ENCODE data around the gene SOCS3.
A peak's percentile ranks its signal among the peaks of the same experiment; 100 is the strongest.

Gene SOCS3

DNA sequence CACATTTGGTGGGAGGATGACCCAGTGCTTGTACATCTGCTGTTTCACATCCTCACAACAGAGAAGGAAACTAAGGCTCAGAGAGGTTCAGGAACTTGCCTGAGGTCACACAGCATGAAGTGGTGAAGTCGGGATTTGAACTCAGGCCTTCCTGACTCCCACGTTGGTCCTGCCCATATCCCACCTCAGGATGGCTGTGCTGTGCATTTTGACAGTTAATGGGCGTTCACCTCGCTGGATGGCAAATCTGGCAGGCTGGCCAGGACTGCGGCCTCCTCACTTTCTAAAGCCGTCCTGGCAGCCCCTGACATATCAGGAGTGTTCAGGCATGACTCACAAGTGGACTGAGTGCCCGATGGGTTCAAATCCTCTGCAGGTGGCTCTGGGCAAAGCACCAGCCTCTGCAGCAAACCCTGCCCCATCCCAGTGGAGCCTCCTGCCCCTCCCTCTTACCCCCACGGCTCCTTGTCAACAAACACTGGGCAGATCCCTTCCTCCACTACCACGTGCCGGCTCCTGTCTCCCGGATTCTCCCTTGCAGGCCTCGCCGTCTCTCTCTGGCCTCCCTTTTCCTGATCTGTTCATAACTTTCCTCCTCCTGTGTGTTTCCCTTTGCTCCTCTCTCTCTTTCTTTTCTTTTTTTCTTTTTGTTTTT lies 29.2 kb downstream of the SOCS3 start:
- Histone ChIP-seq H3K27ac (ENCODE audit: extremely low read depth, low read depth, low read length) (no peak overlapping the region), H3K4me3 (ENCODE audit: low read depth, low read length) (no peak overlapping the region), H3K9me3 (ENCODE audit: control insufficient read depth, insufficient read depth, low read depth, low read length) (no peaks in the 10 kb centered on the region), H3K4me1 (ENCODE audit: control insufficient read depth, insufficient read depth, low read length) (peaks cover 4% of the 10 kb centered on the region; the same call in 1 of the 2 replicates), H3K36me3 (ENCODE audit: control insufficient read depth in 2 of 2, insufficient read depth in 1 of 2, low read length in 2 of 2) (no peaks in the 10 kb centered on the region)
- ChIA-PET POLR2A (no interaction called here), CTCF (no interaction called here)
- TF ChIP-seq ZNF785 (tag by site-specific recombination; IDR thresholded peaks at IDR 0.05) (no peak), ZNF624 (tag by site-specific recombination; IDR thresholded peaks at IDR 0.05) (no peak), ZNF169 (tag by site-specific recombination; IDR thresholded peaks at IDR 0.05) (no peak), GLIS1 (tag by site-specific recombination; IDR thresholded peaks at IDR 0.05) (peak; percentile 76), ZNF768 (tag by site-specific recombination; IDR thresholded peaks at IDR 0.05) (peak; percentile 95; the same call in 1 of the 2 replicates), PRDM1 (tag by site-specific recombination; IDR thresholded peaks at IDR 0.05) (peak; percentile 69), ZNF426 (tag by site-specific recombination; IDR thresholded peaks at IDR 0.05) (no peak), ZNF600 (tag by site-specific recombination; IDR thresholded peaks at IDR 0.05) (peak; percentile 58)
- TF ChIP-seq, protein P1, sequence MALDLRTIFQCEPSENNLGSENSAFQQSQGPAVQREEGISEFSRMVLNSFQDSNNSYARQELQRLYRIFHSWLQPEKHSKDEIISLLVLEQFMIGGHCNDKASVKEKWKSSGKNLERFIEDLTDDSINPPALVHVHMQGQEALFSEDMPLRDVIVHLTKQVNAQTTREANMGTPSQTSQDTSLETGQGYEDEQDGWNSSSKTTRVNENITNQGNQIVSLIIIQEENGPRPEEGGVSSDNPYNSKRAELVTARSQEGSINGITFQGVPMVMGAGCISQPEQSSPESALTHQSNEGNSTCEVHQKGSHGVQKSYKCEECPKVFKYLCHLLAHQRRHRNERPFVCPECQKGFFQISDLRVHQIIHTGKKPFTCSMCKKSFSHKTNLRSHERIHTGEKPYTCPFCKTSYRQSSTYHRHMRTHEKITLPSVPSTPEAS (tag by site-specific recombination; IDR thresholded peaks at IDR 0.05) = no peak
- TF ChIP-seq, protein P2, sequence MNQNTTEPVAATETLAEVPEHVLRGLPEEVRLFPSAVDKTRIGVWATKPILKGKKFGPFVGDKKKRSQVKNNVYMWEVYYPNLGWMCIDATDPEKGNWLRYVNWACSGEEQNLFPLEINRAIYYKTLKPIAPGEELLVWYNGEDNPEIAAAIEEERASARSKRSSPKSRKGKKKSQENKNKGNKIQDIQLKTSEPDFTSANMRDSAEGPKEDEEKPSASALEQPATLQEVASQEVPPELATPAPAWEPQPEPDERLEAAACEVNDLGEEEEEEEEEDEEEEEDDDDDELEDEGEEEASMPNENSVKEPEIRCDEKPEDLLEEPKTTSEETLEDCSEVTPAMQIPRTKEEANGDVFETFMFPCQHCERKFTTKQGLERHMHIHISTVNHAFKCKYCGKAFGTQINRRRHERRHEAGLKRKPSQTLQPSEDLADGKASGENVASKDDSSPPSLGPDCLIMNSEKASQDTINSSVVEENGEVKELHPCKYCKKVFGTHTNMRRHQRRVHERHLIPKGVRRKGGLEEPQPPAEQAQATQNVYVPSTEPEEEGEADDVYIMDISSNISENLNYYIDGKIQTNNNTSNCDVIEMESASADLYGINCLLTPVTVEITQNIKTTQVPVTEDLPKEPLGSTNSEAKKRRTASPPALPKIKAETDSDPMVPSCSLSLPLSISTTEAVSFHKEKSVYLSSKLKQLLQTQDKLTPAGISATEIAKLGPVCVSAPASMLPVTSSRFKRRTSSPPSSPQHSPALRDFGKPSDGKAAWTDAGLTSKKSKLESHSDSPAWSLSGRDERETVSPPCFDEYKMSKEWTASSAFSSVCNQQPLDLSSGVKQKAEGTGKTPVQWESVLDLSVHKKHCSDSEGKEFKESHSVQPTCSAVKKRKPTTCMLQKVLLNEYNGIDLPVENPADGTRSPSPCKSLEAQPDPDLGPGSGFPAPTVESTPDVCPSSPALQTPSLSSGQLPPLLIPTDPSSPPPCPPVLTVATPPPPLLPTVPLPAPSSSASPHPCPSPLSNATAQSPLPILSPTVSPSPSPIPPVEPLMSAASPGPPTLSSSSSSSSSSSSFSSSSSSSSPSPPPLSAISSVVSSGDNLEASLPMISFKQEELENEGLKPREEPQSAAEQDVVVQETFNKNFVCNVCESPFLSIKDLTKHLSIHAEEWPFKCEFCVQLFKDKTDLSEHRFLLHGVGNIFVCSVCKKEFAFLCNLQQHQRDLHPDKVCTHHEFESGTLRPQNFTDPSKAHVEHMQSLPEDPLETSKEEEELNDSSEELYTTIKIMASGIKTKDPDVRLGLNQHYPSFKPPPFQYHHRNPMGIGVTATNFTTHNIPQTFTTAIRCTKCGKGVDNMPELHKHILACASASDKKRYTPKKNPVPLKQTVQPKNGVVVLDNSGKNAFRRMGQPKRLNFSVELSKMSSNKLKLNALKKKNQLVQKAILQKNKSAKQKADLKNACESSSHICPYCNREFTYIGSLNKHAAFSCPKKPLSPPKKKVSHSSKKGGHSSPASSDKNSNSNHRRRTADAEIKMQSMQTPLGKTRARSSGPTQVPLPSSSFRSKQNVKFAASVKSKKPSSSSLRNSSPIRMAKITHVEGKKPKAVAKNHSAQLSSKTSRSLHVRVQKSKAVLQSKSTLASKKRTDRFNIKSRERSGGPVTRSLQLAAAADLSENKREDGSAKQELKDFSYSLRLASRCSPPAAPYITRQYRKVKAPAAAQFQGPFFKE (tag by site-specific recombination; IDR thresholded peaks at IDR 0.05; ENCODE audit: borderline replicate concordance) = no peak
- TF ChIP-seq, protein P3, sequence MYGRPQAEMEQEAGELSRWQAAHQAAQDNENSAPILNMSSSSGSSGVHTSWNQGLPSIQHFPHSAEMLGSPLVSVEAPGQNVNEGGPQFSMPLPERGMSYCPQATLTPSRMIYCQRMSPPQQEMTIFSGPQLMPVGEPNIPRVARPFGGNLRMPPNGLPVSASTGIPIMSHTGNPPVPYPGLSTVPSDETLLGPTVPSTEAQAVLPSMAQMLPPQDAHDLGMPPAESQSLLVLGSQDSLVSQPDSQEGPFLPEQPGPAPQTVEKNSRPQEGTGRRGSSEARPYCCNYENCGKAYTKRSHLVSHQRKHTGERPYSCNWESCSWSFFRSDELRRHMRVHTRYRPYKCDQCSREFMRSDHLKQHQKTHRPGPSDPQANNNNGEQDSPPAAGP (tag by site-specific recombination; IDR thresholded peaks at IDR 0.05) = 0 out of 2 replicates have a peak, but pooled peaks have one; percentile 27

DNA sequence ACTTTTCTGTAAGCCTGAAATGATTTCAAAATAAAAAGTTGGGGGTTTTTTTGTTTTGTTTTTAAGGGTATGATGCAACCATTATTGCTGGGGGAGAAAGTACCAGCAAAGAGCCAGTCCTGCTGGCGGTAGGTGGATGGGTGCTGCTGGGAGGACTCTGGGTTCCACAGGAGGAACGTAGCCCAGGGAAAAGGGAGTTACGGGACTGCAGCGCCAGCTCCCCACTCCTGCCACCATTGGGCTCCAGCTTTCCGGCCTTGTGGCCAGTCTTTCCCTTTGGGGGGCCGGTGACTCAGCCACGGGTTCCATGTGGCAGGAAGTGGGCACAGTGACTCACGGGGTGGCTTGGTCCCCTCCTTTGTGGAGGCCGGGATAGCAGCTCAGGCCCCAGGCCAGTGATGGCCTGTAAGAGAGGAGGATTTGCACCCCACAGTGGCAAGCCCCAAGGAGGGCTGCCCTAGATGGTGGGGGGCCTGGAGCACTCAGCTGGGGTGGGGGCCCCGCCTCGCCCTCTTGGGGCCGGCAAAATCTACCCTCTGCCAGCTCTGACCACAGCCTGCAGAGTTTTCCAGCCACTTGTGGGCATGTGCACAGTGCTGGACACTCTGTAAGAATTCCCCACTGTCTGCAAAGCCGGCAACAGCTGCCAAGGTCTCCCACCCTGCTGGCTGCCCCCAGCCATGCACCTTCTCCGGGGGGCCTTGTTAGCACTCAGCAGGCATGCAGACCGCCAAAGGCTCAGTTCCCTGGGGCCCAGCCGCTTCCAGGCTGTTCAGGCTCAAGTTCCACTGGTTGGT lies 30.4 kb downstream of the SOCS3 start:
- ChIA-PET POLR2A (interaction anchor here (0.6 to 1.2 kb wide), 4 partner anchors 10 to 30 kb away, joined by 3 read pairs; partner anchors contain the start of gene SOCS3), CTCF (interaction anchor here (0.9 kb wide), 1 partner anchor 93 kb away, joined by 3 read pairs; no protein-coding TSS in a partner anchor)
- TF ChIP-seq ZNF175 (tag by site-specific recombination; IDR thresholded peaks at IDR 0.05) (no peak), ZNF169 (tag by site-specific recombination; IDR thresholded peaks at IDR 0.05) (no peak), GLIS2 (tag by site-specific recombination; IDR thresholded peaks at IDR 0.05) (peak; percentile 50), ZIC2 (tag by site-specific recombination; IDR thresholded peaks at IDR 0.05) (peak; percentile 96), GLIS1 (tag by site-specific recombination; IDR thresholded peaks at IDR 0.05) (peak; percentile 94), ZNF223 (tag by site-specific recombination; IDR thresholded peaks at IDR 0.05) (no peak), ZNF423 (tag by site-specific recombination; IDR thresholded peaks at IDR 0.05) (0 out of 2 replicates have a peak, but pooled peaks have one; percentile 13)
- Histone ChIP-seq H3K36me3 (ENCODE audit: control insufficient read depth in 2 of 2, insufficient read depth in 1 of 2, low read length in 2 of 2) (no peaks in the 10 kb centered on the region), H3K27ac (ENCODE audit: extremely low read depth, low read depth, low read length) (no peak overlapping the region), H3K9me3 (ENCODE audit: control insufficient read depth, insufficient read depth, low read depth, low read length) (no peaks in the 10 kb centered on the region), H3K4me1 (ENCODE audit: control insufficient read depth, insufficient read depth, low read length) (no peaks in the 10 kb centered on the region), H3K4me3 (ENCODE audit: low read depth, low read length) (no peak overlapping the region)
